DOHH2 (cell line): ENCODE results near the gene SLC22A14.

Source experiments
- CTCF ChIP-seq: fragments of 200-600 bp; sonication (generic); IDR thresholded peaks from one replicate; pipeline ENCODE4 v1.5.1; 2014; ENCODE audit warnings: antibody characterized with exemption, mild to moderate bottlenecking, low read depth, low read length; ENCODE audit not compliant: poor library complexity, severe bottlenecking
- EZH2phosphoT487 ChIP-seq: fragments of 200-600 bp; sonication (generic); IDR thresholded peaks from 2 replicates; pipeline ENCODE4 v1.6.1; 2017; ENCODE audit warnings: borderline replicate concordance, mild to moderate bottlenecking, antibody characterized with exemption, low read length, moderate library complexity, mixed read lengths

- no peak for TF ChIP-seq CTCF
- no peak for TF ChIP-seq EZH2phosphoT487
Observed at GRCh38 chr3:38251197-38251596, 30.9 kb upstream of the SLC22A14 start.
